H9 (cell line): ENCODE measurements around the gene PNLDC1. TPM values are rescaled to one million over a fixed set of nuclear protein-coding genes. Genes with fewer than 3 reads are reported as not detected.
"Not testable (repeated sequence)": the region's sequence is repeated elsewhere in the genome, so short reads cannot be mapped to it uniquely, and the experiment has no call there.

Experiments
- DNase-seq: peaks from one replicate; pipeline ENCODE4 v3.0.0-alpha.2; 2017
- H2AFZ ChIP-seq: one replicate; pipeline ENCODE4 v1.6.1; 2013; ENCODE audit warnings: mild to moderate bottlenecking, low read length, control low read depth, moderate library complexity
- H2AK5ac ChIP-seq: 2 replicates; pipeline ENCODE4 v1.6.1; 2013; ENCODE audit warnings: low read length, control low read depth, mixed read lengths; ENCODE audit not compliant: insufficient read length
- H2BK120ac ChIP-seq: one replicate; pipeline ENCODE4 v1.6.1; 2013; ENCODE audit warnings: low read depth, mild to moderate bottlenecking, low read length, control low read depth, inconsistent platforms; ENCODE audit not compliant: poor library complexity, severe bottlenecking
- H2BK12ac ChIP-seq: 2 replicates; pipeline ENCODE4 v1.6.1; 2013; ENCODE audit warnings: low read length, control low read depth, mixed read lengths, low read depth; ENCODE audit not compliant: insufficient read length
- H2BK15ac ChIP-seq: 2 replicates; pipeline ENCODE4 v1.6.1; 2013; ENCODE audit warnings: low read depth, low read length, control low read depth
- H2BK20ac ChIP-seq: one replicate; pipeline ENCODE4 v1.6.1; 2013; ENCODE audit warnings: low read depth, mild to moderate bottlenecking, low read length, control low read depth, inconsistent platforms; ENCODE audit not compliant: poor library complexity, severe bottlenecking
- H2BK5ac ChIP-seq: 2 replicates; pipeline ENCODE4 v1.6.1; 2013; ENCODE audit warnings: low read length, control low read depth, mixed read lengths; ENCODE audit not compliant: insufficient read length
- H3K14ac ChIP-seq: 2 replicates; pipeline ENCODE4 v1.6.1; 2013; ENCODE audit warnings: low read length, control low read depth; ENCODE audit not compliant: insufficient read depth
- H3K18ac ChIP-seq: 2 replicates; pipeline ENCODE4 v1.6.1; 2013; ENCODE audit warnings: low read depth, mild to moderate bottlenecking, mixed read lengths, low read length, control low read depth; ENCODE audit not compliant: insufficient read length
- H3K23ac ChIP-seq: 2 replicates; pipeline ENCODE4 v1.6.1; 2013; ENCODE audit warnings: low read length, control low read depth, mixed read lengths, low read depth; ENCODE audit not compliant: insufficient read length
- H3K23me2 ChIP-seq: 2 replicates; pipeline ENCODE4 v1.6.1; 2013; ENCODE audit warnings: low read depth, mild to moderate bottlenecking, mixed read lengths, low read length, control low read depth; ENCODE audit not compliant: insufficient read length, poor library complexity, severe bottlenecking
- H3K27ac ChIP-seq: 2 replicates; pipeline ENCODE4 v1.5.1; 2013; ENCODE audit warnings: low read length, control low read depth, mixed read lengths, low read depth; ENCODE audit not compliant: insufficient read length
- H3K27me3 ChIP-seq: 2 replicates; pipeline ENCODE4 v1.6.1; 2013; ENCODE audit warnings: low read length, control low read depth, inconsistent platforms; ENCODE audit not compliant: insufficient read depth
- H3K4ac ChIP-seq: 2 replicates; pipeline ENCODE4 v1.6.1; 2013; ENCODE audit warnings: low read depth, mild to moderate bottlenecking, control low read depth, inconsistent platforms, low read length, moderate library complexity
- H3K4me1 ChIP-seq: 2 replicates; pipeline ENCODE4 v1.6.1; 2013; ENCODE audit warnings: low read length, control low read depth, inconsistent platforms; ENCODE audit not compliant: insufficient read depth
- H3K4me2 ChIP-seq: 2 replicates; pipeline ENCODE4 v1.6.1; 2013; ENCODE audit warnings: low read length, control low read depth, mixed read lengths; ENCODE audit not compliant: insufficient read length, insufficient read depth
- H3K56ac ChIP-seq: 2 replicates; pipeline ENCODE4 v1.6.1; 2013; ENCODE audit warnings: low read depth, mild to moderate bottlenecking, mixed read lengths, low read length, control low read depth; ENCODE audit not compliant: insufficient read length
- H3K79me1 ChIP-seq: 2 replicates; pipeline ENCODE4 v1.6.1; 2013; ENCODE audit warnings: low read depth, mild to moderate bottlenecking, moderate library complexity, low read length, control low read depth, inconsistent platforms; ENCODE audit not compliant: insufficient read depth, poor library complexity, severe bottlenecking
- H3K79me2 ChIP-seq: 2 replicates; pipeline ENCODE4 v1.6.1; 2013; ENCODE audit warnings: low read length, control low read depth, inconsistent platforms; ENCODE audit not compliant: insufficient read depth
- H3K9ac ChIP-seq: 2 replicates; pipeline ENCODE4 v1.6.1; 2013; ENCODE audit warnings: low read length, control low read depth, mixed read lengths; ENCODE audit not compliant: insufficient read length; ENCODE audit errors: extremely low read depth
- H3K9me3 ChIP-seq: one replicate; pipeline ENCODE4 v1.6.1; 2013; ENCODE audit warnings: low read depth, low read length, inconsistent platforms; ENCODE audit not compliant: control insufficient read depth
- H3T11ph ChIP-seq: one replicate; pipeline ENCODE4 v1.6.1; 2013; ENCODE audit warnings: mild to moderate bottlenecking, low read length, control low read depth, inconsistent platforms
- H4K20me1 ChIP-seq: one replicate; pipeline ENCODE4 v1.6.1; 2013; ENCODE audit not compliant: control insufficient read depth, insufficient read length, insufficient read depth
- H4K5ac ChIP-seq: 2 replicates; pipeline ENCODE4 v1.6.1; 2013; ENCODE audit warnings: low read depth, mild to moderate bottlenecking, mixed read lengths, low read length, control low read depth; ENCODE audit not compliant: insufficient read length
- H4K8ac ChIP-seq: replicated peaks from 2 replicates; pipeline ENCODE4 v1.6.1; 2013; ENCODE audit warnings: low read length, control low read depth, mixed read lengths, low read depth; ENCODE audit not compliant: insufficient read length
- H4K91ac ChIP-seq: 2 replicates; pipeline ENCODE4 v1.6.1; 2013; ENCODE audit warnings: low read depth, mild to moderate bottlenecking, moderate library complexity, mixed read lengths, low read length, control low read depth; ENCODE audit not compliant: insufficient read length
- H3K27ac Mint-ChIP-seq, 3 experiments: 2 replicates in 2 of 3; 3 replicates in 1 of 3; pipeline ENCODE4 v1.8.0; 2020 to 2021; ENCODE audit warnings: mixed read lengths in 3 of 3, mild to moderate bottlenecking in 1 of 3, moderate library complexity in 1 of 3
- H3K27me3 Mint-ChIP-seq: 2 replicates; pipeline ENCODE4 v1.8.0; 2021; ENCODE audit warnings: low read depth, mild to moderate bottlenecking, moderate library complexity, mixed read lengths
- H3K36me3 Mint-ChIP-seq, 3 experiments: 2 replicates in 2 of 3; 3 replicates in 1 of 3; pipeline ENCODE4 v1.8.0; 2020 to 2021; ENCODE audit warnings: low read depth in 3 of 3, mixed read lengths in 3 of 3; ENCODE audit not compliant: insufficient read depth in 1 of 3
- H3K4me1 Mint-ChIP-seq, 2 experiments: 2 replicates each; pipeline ENCODE4 v1.8.0; 2020; ENCODE audit warnings: mixed read lengths in 2 of 2
- H3K4me3 Mint-ChIP-seq, 2 experiments: 2 replicates in 1 of 2; 3 replicates in 1 of 2; pipeline ENCODE4 v1.8.0; 2020 to 2021; ENCODE audit warnings: mild to moderate bottlenecking in 2 of 2, mixed read lengths in 2 of 2, moderate library complexity in 1 of 2
- H3K9me3 Mint-ChIP-seq, 2 experiments: 2 replicates in 1 of 2; 3 replicates in 1 of 2; pipeline ENCODE4 v1.8.0; 2020; ENCODE audit warnings: mild to moderate bottlenecking in 2 of 2, mixed read lengths in 2 of 2, moderate library complexity in 1 of 2
- WGBS: extraction: QIAGEN DNeasy Blood & Tissue Kit; methylation state at CpG from one replicate; pipeline ENCODE4 v1.1.7; 2013; ENCODE audit warnings: missing lambda C conversion rate, low lambda C conversion rate, mixed read lengths; ENCODE audit not compliant: insufficient read length; ENCODE audit errors: extremely low coverage; 5-methylcytosine and 5-hydroxymethylcytosine counted together
- total RNA-seq: library from RNA; stranded (reverse); gene quantifications from 2 replicates; pipeline ENCODE4 v1.2.1, GENCODE V29; 2021

Gene PNLDC1
- total RNA-seq, 1 experiment from 2014 or later = not detected

GRCh38 chr6:159849851-159850250 lies 49.8 kb downstream of the PNLDC1 start:
- H3K56ac ChIP-seq, H3K4me1 Mint-ChIP-seq, H3K27ac ChIP-seq, H3K27me3 ChIP-seq, H3K79me2 ChIP-seq, H3K23ac ChIP-seq, H3K27me3 Mint-ChIP-seq, H2BK120ac ChIP-seq, H2AFZ ChIP-seq, H3K4me1 ChIP-seq, H3K79me1 ChIP-seq, H3T11ph ChIP-seq, H2AK5ac ChIP-seq, H3K14ac ChIP-seq, H3K4ac ChIP-seq, H2BK5ac ChIP-seq, H2BK20ac ChIP-seq, H3K4me2 ChIP-seq, H4K8ac ChIP-seq, H3K4me3 Mint-ChIP-seq, H4K91ac ChIP-seq, H3K27ac Mint-ChIP-seq, H2BK15ac ChIP-seq, DNase-seq, H2BK12ac ChIP-seq, H3K9me3 ChIP-seq, H3K23me2 ChIP-seq, H4K20me1 ChIP-seq, H4K5ac ChIP-seq, H3K9ac ChIP-seq, H3K18ac ChIP-seq: not testable (repeated sequence)
- WGBS = no CpG with 5 or more reads among the region's 1 CpG
- Mint-ChIP-seq H3K36me3 (peaks cover 12 to 20% (median 18%) of the 10 kb centered on the region in 3 experiments), H3K9me3 (peaks cover 25 to 28% of the 10 kb centered on the region in 2 experiments)
